GM12878 (cell line): ENCODE data around the gene SHROOM2. TPM values are rescaled to one million over a fixed set of nuclear protein-coding genes. Genes with fewer than 3 reads are reported as not detected.

Experiments used
- ATAC-seq: fragments of 200-7000 bp; cut with Tn5 transposase; 3 replicates; pipeline ENCODE4 v1.9.1; 2020; ENCODE audit warnings: mild to moderate bottlenecking, moderate library complexity
- BruUV-seq: library from RNA; stranded (reverse); fragments of 400-500 nt; replicated peaks from 2 replicates; lab custom pipeline; 2021; lab: Mats Ljungman, UMichigan
- CTCF ChIA-PET: fragments of 300-600 bp; sonication (Branson Sonifier 250); formaldehyde crosslinking; extraction: SDS; loops from one replicate; lab custom pipeline; 2021; ENCODE audit warnings: inconsistent platforms; lab: Yijun Ruan, JAX
- POLR2A ChIA-PET: fragments of 350-600 bp; formaldehyde crosslinking; extraction: SDS; loops from one replicate; lab custom pipeline; 2021; ENCODE audit warnings: inconsistent platforms; lab: Charles Lee
- RAD21 ChIA-PET: fragments of 300-600 bp; sonication (Branson Sonifier 250); formaldehyde crosslinking; loops from one replicate; lab custom pipeline; 2023; ENCODE audit warnings: antibody characterized with exemption; ENCODE audit not compliant: unreplicated experiment; lab: Charles Lee
- SMC1A ChIA-PET: fragments of 300-600 bp; sonication (Branson Sonifier 250); formaldehyde crosslinking; loops from one replicate; lab custom pipeline; 2023; ENCODE audit not compliant: unreplicated experiment, uncharacterized antibody; lab: Charles Lee
- DNase-seq: peaks from one replicate; pipeline ENCODE4 v3.0.0-alpha.2; 2011; ENCODE audit warnings: low read depth, low spot score
- FAIRE-seq: peaks from 3 replicates; lab custom pipeline; 2011; peaks lifted over from hg19 to GRCh38; lab: Jason Lieb, UNC
- H2AFZ ChIP-seq: 2 replicates; pipeline ENCODE4 v1.6.0; 2011; ENCODE audit warnings: low read depth, low read length, control low read depth; ENCODE audit not compliant: control insufficient read depth
- H3K27ac ChIP-seq: 2 replicates; pipeline ENCODE4 v1.5.1; 2011; ENCODE audit warnings: control low read depth; ENCODE audit not compliant: control insufficient read depth, insufficient read depth
- H3K27me3 ChIP-seq, 2 experiments: replicated peaks in 1 of 2; 2 replicates each; pipeline versions ENCODE4 v1.6.0 to v1.6.1; 2011; ENCODE audit warnings: low read length in 1 of 2; ENCODE audit not compliant: control insufficient read depth in 2 of 2, insufficient read depth in 2 of 2
- H3K36me3 ChIP-seq, 2 experiments: 2 replicates each; pipeline ENCODE4 v1.5.1; 2011; ENCODE audit warnings: low read length in 1 of 2; ENCODE audit not compliant: control insufficient read depth in 2 of 2, insufficient read depth in 2 of 2
- H3K4me1 ChIP-seq: 2 replicates; pipeline ENCODE4 v1.6.1; 2011; ENCODE audit warnings: mild to moderate bottlenecking, low read length, moderate library complexity, mixed read lengths; ENCODE audit not compliant: control insufficient read depth, insufficient read depth
- H3K4me2 ChIP-seq: 2 replicates; pipeline ENCODE4 v1.6.0; 2011; ENCODE audit warnings: control low read depth; ENCODE audit not compliant: control insufficient read depth, insufficient read depth
- H3K4me3 ChIP-seq: fragments of 200-600 bp; sonication (generic); 2 replicates; pipeline ENCODE4 v1.5.1; 2016
- H3K79me2 ChIP-seq: 2 replicates; pipeline ENCODE4 v1.6.0; 2011; ENCODE audit warnings: low read length; ENCODE audit not compliant: control insufficient read depth, insufficient read depth
- H3K9ac ChIP-seq: 2 replicates; pipeline ENCODE4 v1.8.0; 2011; ENCODE audit warnings: low read length, control low read depth, mixed read lengths; ENCODE audit not compliant: control insufficient read depth, insufficient read depth
- H3K9me3 ChIP-seq: replicated peaks from 3 replicates; pipeline ENCODE4 v1.5.1; 2011; ENCODE audit warnings: mild to moderate bottlenecking, low read length; ENCODE audit not compliant: control insufficient read depth, insufficient read depth
- H4K20me1 ChIP-seq: 2 replicates; pipeline ENCODE4 v1.6.0; 2011; ENCODE audit not compliant: control insufficient read depth, insufficient read depth
- CHD4 ChIP-seq: fragments of 200-600 bp; sonication (generic); IDR thresholded peaks from 2 replicates; pipeline ENCODE4 v1.6.1; 2016; ENCODE audit warnings: mild to moderate bottlenecking
- FOXK2 ChIP-seq: fragments of 450-650 bp; IDR thresholded peaks from 2 replicates; pipeline ENCODE4 v1.6.1; 2017; ENCODE audit warnings: mild to moderate bottlenecking, moderate library complexity
- FOXM1 ChIP-seq: IDR thresholded peaks from 2 replicates; pipeline ENCODE4 v1.6.1; 2012; ENCODE audit warnings: low read depth, mild to moderate bottlenecking, inconsistent platforms, low read length, moderate library complexity
- IKZF1 ChIP-seq: fragments of 450-650 bp; conservative IDR thresholded peaks from 2 replicates; pipeline ENCODE4 v1.6.1; 2017; ENCODE audit warnings: antibody characterized with exemption, mild to moderate bottlenecking
- RAD21 ChIP-seq: IDR thresholded peaks from 2 replicates; pipeline ENCODE4 v1.6.1; 2011; ENCODE audit warnings: mild to moderate bottlenecking, low read depth, low read length, moderate library complexity; ENCODE audit not compliant: insufficient read depth
- RUNX3 ChIP-seq: IDR thresholded peaks from 2 replicates; pipeline ENCODE4 v1.6.1; 2012; ENCODE audit warnings: low read length, inconsistent platforms
- SMC3 ChIP-seq: IDR thresholded peaks from 2 replicates; pipeline ENCODE4 v1.6.1; 2011; ENCODE audit warnings: low read length, improper control_type of control experiment, borderline replicate concordance
- SREBF1 ChIP-seq: IDR thresholded peaks from 2 replicates; pipeline ENCODE4 v1.6.1; 2012; ENCODE audit warnings: mild to moderate bottlenecking, low read length
- TCF12 ChIP-seq: IDR thresholded peaks from 2 replicates; pipeline ENCODE4 v1.6.1; 2011; ENCODE audit warnings: low read depth, mild to moderate bottlenecking, low read length
- WGBS: methylation state at CpG from one replicate; pipeline ENCODE4 v1.1.6; 2016; ENCODE audit warnings: low lambda C conversion rate; ENCODE audit not compliant: insufficient replicate concordance, insufficient coverage; ENCODE audit errors: missing lambda C conversion rate; 5-methylcytosine and 5-hydroxymethylcytosine counted together
- in situ Hi-C: fragments of 300-500 bp; cut with MboI; formaldehyde crosslinking; loops from 9 replicates; pipeline ENCODE4 v1.14.3; 2018; ENCODE audit warnings: mixed read lengths
- intact Hi-C: fragments of 100-400 bp; cut with micrococcal nuclease; formaldehyde crosslinking; loops from one replicate; pipeline ENCODE4 v1.14.2; 2022; ENCODE audit not compliant: unreplicated experiment
- polyA plus RNA-seq, 11 experiments: library from polyadenylated mRNA; depleted of rRNA in 4 of 11; unstranded in 6 of 11; stranded (reverse) in 5 of 11; fragments of >200 nt; fragmentation: Nextera tagmentation in 4 of 11; fragmentation: Illumina TruSeq in 1 of 11; extraction: Ambion mirVana in 4 of 11; extraction: Trizol in 1 of 11; gene quantifications; 1 replicate in 1 of 11; 2 replicates in 10 of 11; pipeline versions ENCODE4 v1.2.1 to v1.2.3, GENCODE V29; 2011 to 2016; ENCODE audit warnings: inconsistent platforms in 2 of 11, missing spikeins in 2 of 11, low read depth in 1 of 11
- total RNA-seq, 4 experiments: library from RNA; depleted of rRNA in 3 of 4; stranded (reverse); fragments of >200 nt in 3 of 4; fragmentation: Illumina TruSeq in 1 of 4; extraction: Trizol in 1 of 4; gene quantifications; 2 replicates each; pipeline versions ENCODE4 v1.2.1 to v1.2.3, GENCODE V29; 2013 to 2021
- TF ChIP-seq, protein P1 (sequence below): fragments of 450-650 bp; IDR thresholded peaks from 2 replicates; pipeline ENCODE4 v1.6.1; 2016; ENCODE audit warnings: mild to moderate bottlenecking, moderate library complexity, borderline replicate concordance
- TF ChIP-seq, protein P2 (sequence below): IDR thresholded peaks from 2 replicates; pipeline ENCODE4 v1.6.1; 2012; ENCODE audit warnings: mild to moderate bottlenecking, low read depth, low read length

The SHROOM2 gene
- total and polyA plus RNA-seq, 10 of the 15 experiments (the other 5 are each of a cell fraction or from before 2014, with no cell fraction given): under 0.01 to 0.15 (median 0.09) TPM; not detected in 2

DNA sequence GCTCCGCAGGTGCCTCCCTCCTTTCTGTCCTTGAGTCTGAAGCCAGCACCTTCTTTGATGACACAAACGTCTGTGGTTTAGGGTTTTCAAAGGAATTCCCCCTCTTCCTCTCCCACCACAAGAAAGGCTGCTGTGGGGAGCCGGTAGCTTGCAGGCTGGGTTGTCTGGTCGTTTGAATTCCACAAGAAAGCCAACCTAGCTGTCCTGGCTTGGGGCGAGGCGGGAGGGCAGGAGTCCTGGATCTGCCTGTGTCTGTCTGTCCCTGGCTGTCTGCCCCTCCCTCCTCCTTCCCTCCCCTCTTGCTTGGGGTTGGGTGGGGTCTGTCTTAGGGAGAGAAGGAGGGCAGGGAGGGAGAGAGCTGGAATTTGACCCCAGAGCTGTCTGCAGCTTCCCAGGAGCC, 56.3 kb downstream of the SHROOM2 start:
- no peaks in the 10 kb centered on the region for H3K9me3 ChIP-seq
- TF ChIP-seq CHD4 (no peak), SMC3 (no peak), FOXM1 (no peak), FOXK2 (no peak), SREBF1 (no peak), RAD21 (no peak), IKZF1 (0 out of 2 replicates have a peak, but pooled peaks have one; percentile 16), TCF12 (no peak), RUNX3 (peak; percentile 46; the same call in 1 of the 2 replicates)
- TF ChIP-seq, protein P1, sequence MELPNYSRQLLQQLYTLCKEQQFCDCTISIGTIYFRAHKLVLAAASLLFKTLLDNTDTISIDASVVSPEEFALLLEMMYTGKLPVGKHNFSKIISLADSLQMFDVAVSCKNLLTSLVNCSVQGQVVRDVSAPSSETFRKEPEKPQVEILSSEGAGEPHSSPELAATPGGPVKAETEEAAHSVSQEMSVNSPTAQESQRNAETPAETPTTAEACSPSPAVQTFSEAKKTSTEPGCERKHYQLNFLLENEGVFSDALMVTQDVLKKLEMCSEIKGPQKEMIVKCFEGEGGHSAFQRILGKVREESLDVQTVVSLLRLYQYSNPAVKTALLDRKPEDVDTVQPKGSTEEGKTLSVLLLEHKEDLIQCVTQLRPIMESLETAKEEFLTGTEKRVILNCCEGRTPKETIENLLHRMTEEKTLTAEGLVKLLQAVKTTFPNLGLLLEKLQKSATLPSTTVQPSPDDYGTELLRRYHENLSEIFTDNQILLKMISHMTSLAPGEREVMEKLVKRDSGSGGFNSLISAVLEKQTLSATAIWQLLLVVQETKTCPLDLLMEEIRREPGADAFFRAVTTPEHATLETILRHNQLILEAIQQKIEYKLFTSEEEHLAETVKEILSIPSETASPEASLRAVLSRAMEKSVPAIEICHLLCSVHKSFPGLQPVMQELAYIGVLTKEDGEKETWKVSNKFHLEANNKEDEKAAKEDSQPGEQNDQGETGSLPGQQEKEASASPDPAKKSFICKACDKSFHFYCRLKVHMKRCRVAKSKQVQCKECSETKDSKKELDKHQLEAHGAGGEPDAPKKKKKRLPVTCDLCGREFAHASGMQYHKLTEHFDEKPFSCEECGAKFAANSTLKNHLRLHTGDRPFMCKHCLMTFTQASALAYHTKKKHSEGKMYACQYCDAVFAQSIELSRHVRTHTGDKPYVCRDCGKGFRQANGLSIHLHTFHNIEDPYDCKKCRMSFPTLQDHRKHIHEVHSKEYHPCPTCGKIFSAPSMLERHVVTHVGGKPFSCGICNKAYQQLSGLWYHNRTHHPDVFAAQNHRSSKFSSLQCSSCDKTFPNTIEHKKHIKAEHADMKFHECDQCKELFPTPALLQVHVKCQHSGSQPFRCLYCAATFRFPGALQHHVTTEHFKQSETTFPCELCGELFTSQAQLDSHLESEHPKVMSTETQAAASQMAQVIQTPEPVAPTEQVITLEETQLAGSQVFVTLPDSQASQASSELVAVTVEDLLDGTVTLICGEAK: no peak
- TF ChIP-seq, protein P2, sequence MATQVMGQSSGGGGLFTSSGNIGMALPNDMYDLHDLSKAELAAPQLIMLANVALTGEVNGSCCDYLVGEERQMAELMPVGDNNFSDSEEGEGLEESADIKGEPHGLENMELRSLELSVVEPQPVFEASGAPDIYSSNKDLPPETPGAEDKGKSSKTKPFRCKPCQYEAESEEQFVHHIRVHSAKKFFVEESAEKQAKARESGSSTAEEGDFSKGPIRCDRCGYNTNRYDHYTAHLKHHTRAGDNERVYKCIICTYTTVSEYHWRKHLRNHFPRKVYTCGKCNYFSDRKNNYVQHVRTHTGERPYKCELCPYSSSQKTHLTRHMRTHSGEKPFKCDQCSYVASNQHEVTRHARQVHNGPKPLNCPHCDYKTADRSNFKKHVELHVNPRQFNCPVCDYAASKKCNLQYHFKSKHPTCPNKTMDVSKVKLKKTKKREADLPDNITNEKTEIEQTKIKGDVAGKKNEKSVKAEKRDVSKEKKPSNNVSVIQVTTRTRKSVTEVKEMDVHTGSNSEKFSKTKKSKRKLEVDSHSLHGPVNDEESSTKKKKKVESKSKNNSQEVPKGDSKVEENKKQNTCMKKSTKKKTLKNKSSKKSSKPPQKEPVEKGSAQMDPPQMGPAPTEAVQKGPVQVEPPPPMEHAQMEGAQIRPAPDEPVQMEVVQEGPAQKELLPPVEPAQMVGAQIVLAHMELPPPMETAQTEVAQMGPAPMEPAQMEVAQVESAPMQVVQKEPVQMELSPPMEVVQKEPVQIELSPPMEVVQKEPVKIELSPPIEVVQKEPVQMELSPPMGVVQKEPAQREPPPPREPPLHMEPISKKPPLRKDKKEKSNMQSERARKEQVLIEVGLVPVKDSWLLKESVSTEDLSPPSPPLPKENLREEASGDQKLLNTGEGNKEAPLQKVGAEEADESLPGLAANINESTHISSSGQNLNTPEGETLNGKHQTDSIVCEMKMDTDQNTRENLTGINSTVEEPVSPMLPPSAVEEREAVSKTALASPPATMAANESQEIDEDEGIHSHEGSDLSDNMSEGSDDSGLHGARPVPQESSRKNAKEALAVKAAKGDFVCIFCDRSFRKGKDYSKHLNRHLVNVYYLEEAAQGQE: no peak
- H3K27me3 ChIP-seq: no peaks in the 10 kb centered on the region
- no peaks in the 10 kb centered on the region for H3K36me3 ChIP-seq
- H3K27ac ChIP-seq: no peak overlapping the region
- intact Hi-C loops: no loop called here
- H3K4me1 ChIP-seq: no peaks in the 10 kb centered on the region
- H3K4me3 ChIP-seq: no peak overlapping the region
- DNase-seq: no peak
- ChIA-PET CTCF (interaction anchor here (0.9 kb wide), 1 partner anchor 13 kb away, joined by 3 read pairs; no protein-coding TSS in a partner anchor), POLR2A (interaction anchor here (0.6 kb wide), 1 partner anchor 116 kb away, joined by 3 read pairs; no protein-coding TSS in a partner anchor), SMC1A (no interaction called here), RAD21 (no interaction called here)
- no peak overlapping the region for H3K9ac ChIP-seq
- in situ Hi-C loops: no loop called here
- no peak for FAIRE-seq
- H2AFZ ChIP-seq: no peak overlapping the region
- no peaks in the 10 kb centered on the region for H4K20me1 ChIP-seq
- H3K79me2 ChIP-seq: no peaks in the 10 kb centered on the region
- ATAC-seq: peak; percentile 61
- BruUV-seq: no TSS peak
- WGBS: 20% methylated on average over 5 of the region's 6 CpGs
- no peak overlapping the region for H3K4me2 ChIP-seq
